GM10266 (cell line): Measurements from ENCODE around the gene DIP2B.

Experiments used
- DNase-seq: peaks from one replicate; pipeline ENCODE4 v3.0.0; 2012; ENCODE audit errors: extremely low spot score
- TF ChIP-seq, protein P1 (sequence below): IDR thresholded peaks from 2 replicates; pipeline ENCODE4 v1.5.1; 2012; ENCODE audit warnings: mild to moderate bottlenecking, low read depth; ENCODE audit not compliant: control insufficient read depth, insufficient read depth; ENCODE audit errors: missing control alignments

The DIP2B gene

DNA sequence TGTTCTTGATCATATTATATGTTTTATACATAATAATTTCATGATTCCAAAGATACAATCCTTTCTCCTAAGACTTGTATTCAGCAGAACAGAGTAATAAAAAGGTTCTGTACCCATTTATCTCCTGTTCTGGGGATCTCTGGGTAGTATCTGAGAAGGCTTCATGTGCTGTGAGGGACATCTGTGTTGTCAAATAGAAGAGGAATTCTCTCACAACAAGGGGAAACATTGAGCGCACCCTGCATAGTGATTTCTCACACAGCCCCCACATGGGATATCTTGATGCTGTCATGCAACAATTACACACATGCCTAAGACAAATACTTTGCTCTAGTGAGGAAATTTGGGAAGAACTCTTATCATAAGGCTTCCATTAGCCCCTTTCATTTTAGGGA, 157.3 kb downstream of the DIP2B start:
- TF ChIP-seq, protein P1, sequence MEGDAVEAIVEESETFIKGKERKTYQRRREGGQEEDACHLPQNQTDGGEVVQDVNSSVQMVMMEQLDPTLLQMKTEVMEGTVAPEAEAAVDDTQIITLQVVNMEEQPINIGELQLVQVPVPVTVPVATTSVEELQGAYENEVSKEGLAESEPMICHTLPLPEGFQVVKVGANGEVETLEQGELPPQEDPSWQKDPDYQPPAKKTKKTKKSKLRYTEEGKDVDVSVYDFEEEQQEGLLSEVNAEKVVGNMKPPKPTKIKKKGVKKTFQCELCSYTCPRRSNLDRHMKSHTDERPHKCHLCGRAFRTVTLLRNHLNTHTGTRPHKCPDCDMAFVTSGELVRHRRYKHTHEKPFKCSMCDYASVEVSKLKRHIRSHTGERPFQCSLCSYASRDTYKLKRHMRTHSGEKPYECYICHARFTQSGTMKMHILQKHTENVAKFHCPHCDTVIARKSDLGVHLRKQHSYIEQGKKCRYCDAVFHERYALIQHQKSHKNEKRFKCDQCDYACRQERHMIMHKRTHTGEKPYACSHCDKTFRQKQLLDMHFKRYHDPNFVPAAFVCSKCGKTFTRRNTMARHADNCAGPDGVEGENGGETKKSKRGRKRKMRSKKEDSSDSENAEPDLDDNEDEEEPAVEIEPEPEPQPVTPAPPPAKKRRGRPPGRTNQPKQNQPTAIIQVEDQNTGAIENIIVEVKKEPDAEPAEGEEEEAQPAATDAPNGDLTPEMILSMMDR = no peak
- DNase-seq = no peak

DNA sequence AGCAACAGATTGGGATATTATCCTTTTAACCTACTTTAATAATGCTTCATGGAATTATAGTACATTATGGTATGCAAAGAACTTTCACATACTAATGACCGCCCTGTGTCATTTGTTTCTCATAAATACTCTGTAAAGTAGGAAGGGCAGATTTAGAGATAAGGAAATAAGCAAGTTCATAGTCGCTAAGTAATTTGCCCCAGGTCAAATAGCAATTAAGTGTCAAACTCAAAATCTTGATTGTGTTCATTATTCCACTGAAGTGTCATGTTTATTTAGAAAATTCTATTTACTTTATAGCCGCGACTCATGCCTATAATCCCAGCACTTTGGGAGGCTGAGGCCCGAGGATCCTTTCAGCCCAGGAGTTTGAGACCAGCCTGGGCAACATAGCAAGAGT, 160.4 kb downstream of the DIP2B start:
- no peak for DNase-seq

DNA sequence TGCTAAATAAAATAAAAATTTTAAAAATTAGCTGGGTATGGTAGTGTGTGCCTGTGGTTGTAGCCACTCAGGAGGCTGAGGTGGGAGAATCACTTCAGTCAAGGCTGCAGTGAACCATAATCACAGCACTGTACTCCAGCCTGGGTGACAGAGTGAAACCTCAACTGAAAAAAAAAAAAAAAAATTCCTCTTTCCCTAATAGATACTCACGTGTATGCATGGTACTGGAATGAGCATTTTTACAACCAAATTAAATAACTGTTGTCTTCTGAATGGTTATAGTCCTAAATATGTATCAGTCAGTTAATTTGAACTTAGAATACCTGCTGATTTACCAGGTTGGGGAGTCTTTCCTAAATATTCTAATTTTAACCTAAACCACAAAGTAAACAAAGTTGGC, 160.8 kb downstream of the DIP2B start:
- TF ChIP-seq, protein P1 = no peak
- no peak for DNase-seq

More for the DNA sequence above, 160.4 kb downstream of the DIP2B start:
- TF ChIP-seq, protein P1 = no peak

DNA sequence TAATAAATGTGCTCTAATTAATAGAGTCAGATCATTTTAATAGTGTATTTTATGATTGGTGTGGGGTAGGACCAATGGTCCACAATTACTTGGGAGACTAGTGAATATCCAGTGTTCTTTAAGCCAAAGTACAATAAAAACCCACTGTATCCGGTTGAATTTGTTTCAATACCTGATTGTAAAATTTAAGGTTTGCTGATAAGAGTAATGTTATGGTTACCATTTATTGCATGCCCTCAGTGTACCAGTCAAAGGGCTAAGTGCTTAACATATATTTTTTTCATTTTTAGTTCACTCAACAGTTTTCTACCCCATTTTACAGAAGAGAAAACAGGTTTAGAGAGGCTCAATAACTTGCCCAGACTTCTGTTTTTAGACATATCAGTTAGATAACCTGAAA, 161.2 kb downstream of the DIP2B start:
- DNase-seq = no peak
- TF ChIP-seq, protein P1 = no peak

DNA sequence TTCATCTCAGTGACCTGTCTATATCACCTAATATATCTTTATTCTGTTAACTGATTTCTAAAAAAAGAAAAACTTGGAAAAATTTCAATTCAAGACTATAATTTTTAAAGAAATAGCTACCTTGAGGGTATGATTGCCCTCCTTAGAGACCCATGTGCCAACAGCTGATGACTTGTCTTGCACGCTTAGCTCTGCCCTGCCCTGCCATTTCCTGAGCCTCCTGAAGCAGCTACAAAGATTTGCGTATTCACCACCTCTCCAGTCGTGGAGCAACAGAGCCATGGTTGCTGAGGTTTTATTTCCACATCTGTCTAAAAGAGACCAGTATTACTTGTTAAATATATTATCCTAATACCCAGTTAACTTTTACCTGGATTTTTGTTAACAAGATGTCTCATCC, 167.4 kb downstream of the DIP2B start:
- TF ChIP-seq, protein P1 = no peak
- no peak for DNase-seq

DNA sequence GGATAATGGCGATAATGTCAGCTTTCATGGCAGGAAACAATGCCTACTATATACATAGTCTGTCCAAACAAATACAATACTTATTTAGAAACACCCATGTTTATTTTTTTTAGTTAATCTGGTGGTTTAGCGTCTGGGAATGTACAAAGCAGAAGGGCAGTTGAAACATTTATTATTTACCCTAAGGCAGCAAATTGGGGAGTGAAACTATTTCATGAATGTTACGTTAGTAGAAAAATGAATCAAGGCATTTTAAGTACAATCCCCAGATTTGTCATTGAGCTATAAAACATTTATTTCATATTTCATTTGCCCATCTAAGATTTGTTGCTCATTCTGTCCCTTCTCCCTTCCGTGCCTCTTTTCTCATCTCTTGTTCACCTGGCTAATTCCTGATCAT, 172.0 kb downstream of the DIP2B start:
- TF ChIP-seq, protein P1 = no peak

DNA sequence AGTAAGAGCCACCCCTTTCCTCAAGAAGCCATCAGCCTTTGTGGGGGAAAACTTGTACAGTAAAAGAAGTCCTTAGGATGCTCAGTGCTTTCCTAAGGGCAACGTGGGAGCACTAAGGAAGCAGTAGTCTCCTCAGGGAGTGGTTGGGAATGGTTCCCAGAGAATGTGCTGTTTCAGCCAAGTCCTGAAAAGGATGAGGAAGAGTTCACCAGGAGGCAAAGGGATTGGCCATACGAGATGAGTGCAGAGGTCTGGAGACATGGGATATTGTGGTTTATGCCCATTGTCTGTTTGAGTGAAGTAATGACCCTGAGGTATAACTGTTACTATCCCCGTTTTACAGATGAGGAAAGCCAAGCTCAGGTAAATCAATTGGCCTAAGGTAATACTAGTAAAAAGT, 173.1 kb downstream of the DIP2B start:
- TF ChIP-seq, protein P1 = no peak
- no peak for DNase-seq

More for the DNA sequence above, 172.0 kb downstream of the DIP2B start:
- no peak for DNase-seq
